Ovary (tissue), 3 donors: Measurements from ENCODE around the gene NKAIN2.

Experiments
- EP300 ChIP-seq: sonication (generic); formaldehyde crosslinking; IDR thresholded peaks from one replicate; pipeline ENCODE4 v1.6.1; 2017; ENCODE audit warnings: antibody characterized with exemption
- TF ChIP-seq, protein P1 (sequence below), 3 donors: fragments of 450-650 bp in 2 of 3; fragments of 200-600 bp in 1 of 3; IDR thresholded peaks; one replicate each; pipeline versions ENCODE4 v1.5.1 to v1.8.0; 2016 to 2022; ENCODE audit warnings: antibody characterized with exemption in 3 of 3, mild to moderate bottlenecking in 1 of 3
- donor health status: DM: no; HTN: no; CAD: no.

DNA sequence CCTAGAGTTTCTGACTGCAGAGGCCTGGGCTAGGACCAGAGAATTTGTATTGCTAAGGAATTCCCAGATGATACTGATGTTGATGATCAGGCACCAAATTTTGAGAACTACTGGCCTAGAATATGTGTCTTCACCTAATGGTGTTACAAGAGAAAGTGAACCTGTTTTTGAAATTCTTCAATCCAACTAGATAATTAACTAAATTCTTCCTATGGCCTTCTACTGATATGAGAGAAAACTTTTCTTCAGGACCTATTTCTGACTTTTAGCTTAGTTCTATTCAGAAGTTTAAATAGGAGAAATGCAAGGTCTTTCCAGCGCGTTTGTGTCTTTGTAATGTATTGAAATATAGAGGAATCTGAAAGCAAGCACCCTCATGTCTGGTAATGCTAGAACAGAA lies 7.3 kb downstream of the NKAIN2 start:
- TF ChIP-seq, protein P1, sequence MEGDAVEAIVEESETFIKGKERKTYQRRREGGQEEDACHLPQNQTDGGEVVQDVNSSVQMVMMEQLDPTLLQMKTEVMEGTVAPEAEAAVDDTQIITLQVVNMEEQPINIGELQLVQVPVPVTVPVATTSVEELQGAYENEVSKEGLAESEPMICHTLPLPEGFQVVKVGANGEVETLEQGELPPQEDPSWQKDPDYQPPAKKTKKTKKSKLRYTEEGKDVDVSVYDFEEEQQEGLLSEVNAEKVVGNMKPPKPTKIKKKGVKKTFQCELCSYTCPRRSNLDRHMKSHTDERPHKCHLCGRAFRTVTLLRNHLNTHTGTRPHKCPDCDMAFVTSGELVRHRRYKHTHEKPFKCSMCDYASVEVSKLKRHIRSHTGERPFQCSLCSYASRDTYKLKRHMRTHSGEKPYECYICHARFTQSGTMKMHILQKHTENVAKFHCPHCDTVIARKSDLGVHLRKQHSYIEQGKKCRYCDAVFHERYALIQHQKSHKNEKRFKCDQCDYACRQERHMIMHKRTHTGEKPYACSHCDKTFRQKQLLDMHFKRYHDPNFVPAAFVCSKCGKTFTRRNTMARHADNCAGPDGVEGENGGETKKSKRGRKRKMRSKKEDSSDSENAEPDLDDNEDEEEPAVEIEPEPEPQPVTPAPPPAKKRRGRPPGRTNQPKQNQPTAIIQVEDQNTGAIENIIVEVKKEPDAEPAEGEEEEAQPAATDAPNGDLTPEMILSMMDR (IDR thresholded peaks at IDR 0.05) = no peak
- TF ChIP-seq EP300 = no peak
